Measurements from ENCODE around the gene BPNT1.
"Not testable (repeated sequence)": the region's sequence is repeated elsewhere in the genome, so short reads cannot be mapped to it uniquely, and the experiment has no call there.

BPNT1 gene

DNA sequence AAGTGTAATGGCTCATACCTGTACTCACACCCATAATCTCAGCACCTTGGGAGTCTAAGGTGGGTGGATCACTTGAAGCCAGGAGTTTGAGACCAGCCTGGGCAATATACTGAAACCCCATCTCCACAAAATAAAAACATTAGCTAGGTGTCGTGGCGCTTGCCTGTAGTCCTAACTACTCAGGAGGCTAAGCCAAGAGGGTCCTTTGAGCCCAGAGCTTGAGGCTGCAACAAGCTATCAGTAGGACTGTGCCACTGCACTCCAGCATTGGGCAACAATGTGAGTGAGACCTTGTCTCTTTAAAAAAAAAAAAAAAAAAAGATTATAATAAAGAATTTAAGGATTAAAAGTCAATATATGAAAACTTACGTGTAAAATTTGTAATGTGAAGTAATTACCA is 11.7 kb downstream of the BPNT1 start:
- no peak for DNase-seq (ENCODE audit: low read depth in 2 of 2)

DNA sequence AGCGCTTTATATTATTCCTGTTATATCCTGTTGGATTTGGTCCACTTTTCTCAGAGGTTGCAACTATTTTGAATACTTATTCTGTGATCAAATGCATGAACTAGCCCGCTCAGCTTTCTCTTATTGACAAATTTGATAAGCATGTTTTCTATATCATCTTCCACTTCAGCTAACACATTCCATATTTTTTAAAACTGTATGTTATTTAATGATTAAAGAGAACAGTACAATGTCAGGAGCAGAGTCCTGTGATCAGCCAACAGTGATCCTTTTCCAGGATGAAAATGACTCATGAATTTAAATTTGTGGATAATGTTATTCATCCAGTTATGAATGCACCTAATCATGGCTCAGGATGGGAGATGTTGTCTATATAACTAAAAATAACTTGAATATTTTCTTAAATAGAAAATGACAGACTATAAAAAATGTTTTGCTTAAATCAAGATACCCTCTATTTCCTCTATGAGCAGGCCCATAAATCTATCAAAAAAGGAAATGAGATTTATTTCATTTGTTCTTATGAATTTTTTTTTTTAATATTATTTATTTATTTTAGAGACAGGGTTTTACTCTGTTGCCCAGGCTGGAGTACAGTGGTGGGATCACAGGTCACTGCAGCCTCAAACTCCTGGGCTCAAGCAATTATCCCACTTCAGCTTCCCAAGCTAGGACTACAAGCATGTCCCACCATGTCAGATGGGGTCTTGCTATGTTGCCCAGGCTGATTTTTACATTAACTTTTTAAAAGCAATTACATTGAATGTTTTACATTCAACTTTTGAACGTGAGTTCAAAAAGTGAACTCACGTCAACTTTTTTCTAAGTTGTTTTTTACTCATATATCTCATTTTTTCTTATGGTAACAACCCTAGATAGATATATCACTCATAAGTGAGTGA is 12.5 kb downstream of the BPNT1 start:
- no peak for DNase-seq (ENCODE audit: low read depth in 2 of 2)

DNA sequence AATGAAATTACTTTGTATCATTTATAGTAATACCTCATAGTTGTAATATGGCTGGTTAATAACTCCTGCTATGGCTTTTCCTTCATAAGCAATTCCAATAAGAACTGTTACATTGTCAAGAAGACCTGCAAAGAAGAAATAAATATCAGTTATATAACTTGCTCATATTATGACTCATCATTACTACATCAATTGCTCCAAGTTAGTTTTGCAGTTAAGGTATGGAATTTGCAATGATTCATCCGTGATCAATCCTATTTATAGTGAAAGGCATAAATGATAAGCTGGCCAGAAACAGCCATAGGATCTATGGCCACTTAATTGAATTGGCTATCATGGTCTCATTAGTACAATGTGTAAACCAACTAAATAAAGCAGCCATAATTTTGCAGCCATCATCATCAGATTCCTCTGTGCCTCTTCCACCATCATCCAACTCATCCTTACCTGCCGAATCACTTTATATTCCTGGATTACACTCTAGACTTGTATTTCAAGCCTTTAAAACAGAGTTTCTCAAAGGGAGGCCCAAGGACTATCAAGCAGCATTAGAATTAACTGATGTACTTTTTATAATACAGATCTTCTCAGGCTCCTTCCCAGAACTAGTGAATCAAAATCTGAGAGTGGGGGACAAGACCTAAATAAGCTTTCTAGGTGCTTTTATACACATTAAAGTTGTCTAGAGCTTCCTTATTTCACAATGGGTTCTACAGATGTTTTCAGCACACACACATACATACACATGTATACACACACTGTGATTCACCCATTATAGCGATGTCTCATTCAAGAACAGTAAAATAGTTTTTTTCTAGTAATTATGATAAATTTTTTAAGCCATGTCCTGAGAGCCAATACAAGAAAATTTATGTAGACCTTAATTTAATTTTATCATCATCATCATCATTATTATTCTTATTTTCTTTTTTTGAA is 22.1 kb downstream of the BPNT1 start:
- DNase-seq (ENCODE audit: low read depth in 2 of 2): no peak

DNA sequence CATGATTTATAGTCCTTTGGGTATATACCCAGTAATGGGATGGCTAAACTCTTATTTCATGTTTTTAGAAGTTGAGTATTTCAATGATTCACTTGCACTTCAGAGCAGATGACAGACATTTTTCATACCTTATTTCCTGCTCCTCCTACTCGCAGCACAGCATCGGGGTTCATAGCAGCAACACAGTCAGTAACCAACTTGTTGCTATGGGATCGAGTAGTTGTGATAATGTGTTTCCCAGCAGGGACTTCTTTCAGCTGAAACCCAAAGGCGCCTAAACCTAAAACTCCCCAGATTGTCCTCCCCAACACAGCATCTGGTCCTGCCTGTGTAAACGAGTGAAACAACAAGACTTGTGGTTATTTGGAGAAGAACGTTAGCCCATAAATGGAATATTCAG is 27.0 kb downstream of the BPNT1 start:
- DNase-seq (ENCODE audit: low read depth in 2 of 2): no peak

DNA sequence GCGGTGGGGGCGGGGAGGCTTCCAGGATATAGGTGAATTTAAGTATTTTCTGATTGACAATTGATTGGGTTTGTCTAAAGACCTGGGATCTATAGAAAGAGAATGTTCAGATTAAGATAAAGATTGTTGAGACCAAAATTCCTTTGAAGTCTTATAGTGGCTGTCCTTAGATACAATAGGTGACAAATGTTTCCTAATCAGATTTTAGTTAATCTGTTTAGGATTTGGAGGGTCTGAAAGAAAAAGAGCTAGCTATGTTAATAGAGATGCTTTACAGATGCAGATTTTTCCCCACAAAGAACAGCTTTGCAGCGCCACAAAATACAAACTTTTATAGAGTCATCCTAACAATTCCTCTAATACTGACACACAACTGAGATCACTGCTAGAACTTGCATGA is 28.7 kb downstream of the BPNT1 start:
- DNase-seq (ENCODE audit: low read depth in 2 of 2): no peak

DNA sequence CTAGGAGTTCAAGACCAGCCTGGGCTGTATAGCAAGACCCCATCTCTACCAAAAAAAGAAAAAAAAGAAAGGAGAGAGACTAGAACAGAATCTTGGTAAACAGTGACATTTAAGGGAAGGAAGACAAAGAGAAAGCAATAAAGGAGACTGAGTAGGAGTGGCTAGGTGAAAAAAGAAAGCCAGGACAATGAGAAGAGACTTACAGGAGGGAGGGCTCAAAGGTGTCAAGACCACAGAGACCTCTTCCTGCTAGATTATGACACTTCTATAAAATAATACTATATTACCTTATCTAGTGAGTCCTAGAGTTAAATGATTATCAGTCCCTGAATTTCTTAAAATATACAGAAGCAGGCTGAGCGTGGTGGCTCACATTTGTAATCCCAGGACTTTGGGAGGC is 33.2 kb downstream of the BPNT1 start:
- DNase-seq (ENCODE audit: low read depth in 2 of 2): no peak

DNA sequence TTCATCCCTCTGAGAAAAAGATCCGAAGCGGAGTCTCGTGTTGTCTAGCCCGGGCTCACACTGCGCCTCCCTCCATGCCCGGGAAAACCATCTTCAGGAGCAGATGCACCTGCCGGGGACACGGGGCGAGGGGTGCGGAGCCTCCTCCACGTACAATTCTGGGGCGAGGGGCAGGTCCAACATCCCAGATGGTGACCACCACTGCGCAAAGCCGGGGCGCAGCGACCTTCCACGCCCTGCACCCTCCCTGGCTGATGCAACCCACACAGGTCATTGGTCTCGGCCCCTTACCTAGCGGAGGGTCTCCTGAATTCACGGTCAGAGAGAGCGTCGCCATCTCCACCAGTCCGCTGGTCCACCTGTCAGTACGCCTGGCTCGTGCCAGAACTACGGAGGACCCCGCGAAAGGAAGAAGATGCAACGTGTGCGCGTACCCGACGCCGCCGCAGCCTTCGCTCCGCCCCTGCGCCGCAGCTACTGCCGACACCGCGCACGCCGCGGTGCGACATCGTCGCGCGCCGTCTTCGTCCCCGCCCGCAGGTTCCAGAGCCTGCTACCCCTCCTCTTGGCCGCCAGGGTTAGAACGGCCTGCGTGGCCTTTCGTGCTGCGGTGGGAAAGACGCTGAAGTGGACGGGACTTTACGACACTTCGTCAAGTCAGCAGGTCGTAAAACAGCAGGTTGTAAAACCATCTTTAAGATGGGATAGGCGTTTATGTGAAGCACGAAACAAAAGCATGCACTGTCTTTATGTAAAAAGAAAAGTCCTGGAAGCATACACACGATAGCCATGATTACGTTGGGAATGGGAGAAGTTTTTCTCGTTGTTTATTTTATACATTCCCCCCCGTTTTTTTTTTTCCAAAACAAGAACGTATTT is 43.3 kb downstream of the BPNT1 start, which contains the start of gene EPRS1:
Gene EPRS1, minus strand, starts transcription at position 454 of the 879 bp plus-strand sequence. Its CDS starts 117 bp downstream, at position 337.
- peak; percentile 82 to 89 for DNase-seq (ENCODE audit: low read depth in 2 of 2)

DNA sequence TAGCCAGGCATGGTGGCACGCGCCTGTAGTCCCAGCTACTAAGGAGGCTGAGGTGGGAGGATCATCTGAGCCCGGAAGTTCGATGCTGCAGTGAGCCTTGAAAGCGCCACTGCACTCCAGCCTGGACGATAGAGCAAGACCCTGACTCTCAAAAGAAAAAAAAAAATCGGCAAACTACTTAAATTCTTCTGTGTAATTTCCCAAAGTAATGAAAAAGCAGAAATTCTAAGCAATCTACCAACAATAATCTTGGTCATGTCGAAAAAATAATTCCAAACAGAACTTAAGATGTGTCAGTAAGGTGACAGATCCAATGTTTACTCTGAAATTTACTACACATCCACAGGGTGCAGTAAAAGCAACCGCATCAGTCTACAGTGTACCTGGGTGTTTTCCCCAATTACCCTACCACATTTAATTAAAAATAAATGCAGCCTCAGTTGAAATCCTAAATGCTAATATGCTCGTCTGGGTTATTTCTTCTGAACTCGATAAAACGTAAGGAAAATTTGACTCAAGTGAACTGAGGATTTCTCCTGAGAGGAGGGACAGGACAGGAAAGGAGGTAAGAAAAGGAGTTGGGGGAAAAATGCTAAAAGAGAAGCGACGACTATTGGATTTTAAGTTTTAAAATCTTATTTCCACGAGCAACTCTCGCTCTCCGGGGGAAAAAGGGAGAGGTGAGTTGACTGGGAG is 44.1 kb downstream of the BPNT1 start:
- DNase-seq (ENCODE audit: low read depth in 2 of 2): peak in 1 of 2 donors; percentile 4

DNA sequence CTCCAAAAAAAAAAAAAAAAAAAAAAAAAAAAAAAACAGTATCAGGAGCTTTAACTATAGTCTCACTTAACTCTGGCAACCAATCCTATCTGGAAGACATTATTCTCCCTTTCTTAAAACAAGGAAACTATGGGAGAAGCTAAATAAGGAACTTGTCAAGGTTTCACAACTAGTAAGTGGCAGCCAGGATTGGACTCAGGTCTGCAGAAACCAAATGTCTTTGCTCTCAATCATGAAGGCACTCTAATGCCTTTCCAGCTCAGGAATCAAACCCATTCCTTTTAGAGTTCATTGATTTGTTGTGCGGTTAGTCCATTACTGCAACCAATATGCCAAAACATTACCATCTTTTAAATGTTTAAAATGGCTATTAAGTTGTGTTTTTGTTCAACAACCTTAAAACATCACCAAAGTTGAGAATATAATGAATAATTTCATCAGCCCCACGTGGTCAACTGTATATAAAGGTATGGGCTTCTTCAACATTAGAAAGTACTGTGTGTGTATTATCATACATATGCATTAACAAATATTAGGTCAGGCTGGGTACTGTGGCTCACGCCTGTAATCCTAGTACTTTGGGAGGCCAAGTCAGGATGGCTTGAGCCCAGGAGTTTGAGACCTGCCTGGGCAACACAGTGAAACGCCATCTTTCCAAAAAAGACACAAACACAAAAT is 44.8 kb downstream of the BPNT1 start:
- DNase-seq (ENCODE audit: low read depth in 2 of 2): no peak

DNA sequence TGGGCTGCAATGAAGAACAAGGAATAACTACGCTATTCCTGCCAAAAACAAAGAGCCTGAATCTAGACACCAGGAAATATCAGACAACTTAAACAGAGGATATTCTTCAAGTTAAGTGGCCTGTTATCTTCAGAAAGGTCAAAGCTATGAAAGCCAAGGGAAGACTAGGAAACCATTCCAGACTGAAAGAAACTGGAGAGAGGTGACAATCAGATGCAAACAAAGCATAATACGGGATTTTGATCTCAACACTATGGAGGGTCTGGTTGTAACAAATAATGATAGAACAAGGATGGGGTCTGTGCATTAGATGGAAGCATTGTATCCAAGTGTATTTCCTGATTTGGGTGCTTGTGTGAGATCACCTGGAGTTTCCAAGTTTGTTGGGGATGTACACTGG is 45.9 kb downstream of the BPNT1 start:
- no peak for DNase-seq (ENCODE audit: low read depth in 2 of 2)

DNA sequence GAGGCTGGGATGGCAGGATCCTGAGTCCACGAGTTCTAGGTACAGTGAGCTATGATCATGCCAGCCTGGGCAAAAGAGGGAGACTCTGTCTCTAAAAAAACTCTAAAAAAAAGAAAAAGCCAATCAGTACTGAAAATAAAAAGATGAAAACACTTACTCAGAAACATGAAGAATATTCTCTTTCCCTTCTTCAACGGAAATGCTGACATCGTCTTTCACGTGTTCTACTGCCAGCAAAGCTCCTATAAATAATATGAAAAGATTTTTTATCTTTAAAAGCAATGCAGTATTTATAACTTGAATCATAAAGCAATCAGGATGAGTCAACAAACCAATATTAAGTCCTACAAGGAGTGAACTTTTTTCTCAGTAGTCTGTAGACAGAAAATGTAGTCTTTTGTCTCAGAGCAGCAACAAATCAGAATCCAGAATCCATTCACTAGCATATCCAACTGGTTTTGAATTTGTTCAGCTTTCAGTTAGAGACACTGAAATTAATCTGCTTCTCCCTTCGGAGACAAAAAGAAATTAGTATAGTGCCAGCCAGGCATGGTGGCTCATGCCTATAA is 49.5 kb downstream of the BPNT1 start:
- no peak for DNase-seq (ENCODE audit: low read depth in 2 of 2)

DNA sequence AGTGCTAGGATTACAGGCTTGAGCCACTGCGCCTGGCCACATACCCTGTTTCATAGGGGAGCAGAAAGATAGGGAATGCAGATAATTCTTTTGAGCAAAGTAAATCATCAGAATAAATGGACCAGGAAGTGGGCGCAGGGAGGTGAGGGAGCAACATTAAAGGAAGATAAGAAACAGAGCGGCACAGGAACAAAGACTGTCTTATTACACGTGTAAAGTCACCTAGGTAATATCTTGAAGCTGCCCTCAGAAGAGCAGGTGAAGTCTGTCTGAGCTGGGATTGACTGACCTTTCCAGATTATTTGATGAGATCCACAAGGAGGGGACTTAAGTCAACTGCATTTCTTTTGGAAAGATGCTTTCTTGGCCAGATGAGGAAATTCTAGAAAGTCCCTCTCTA is 50.9 kb downstream of the BPNT1 start:
- no peak for DNase-seq (ENCODE audit: low read depth in 2 of 2)

DNA sequence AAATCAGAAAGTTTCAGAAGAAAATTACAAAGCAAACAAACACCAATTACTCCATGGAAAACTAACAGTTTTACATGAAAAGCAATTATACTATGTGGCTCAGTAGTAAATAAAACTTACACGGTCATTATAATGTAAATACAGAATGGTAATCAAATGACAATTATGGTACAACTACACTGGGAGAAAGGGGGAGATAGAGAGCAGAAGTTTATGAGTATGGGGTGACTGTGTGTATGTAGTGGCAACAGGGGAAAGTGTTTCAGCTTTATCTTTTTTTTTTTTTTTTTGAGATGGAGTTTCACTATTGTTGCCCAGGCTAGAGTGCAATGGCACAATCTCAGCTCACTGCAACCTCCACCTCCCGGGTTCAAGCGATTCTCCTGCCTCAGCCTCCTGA is 51.8 kb downstream of the BPNT1 start:
- DNase-seq (ENCODE audit: low read depth in 2 of 2): not testable (repeated sequence)

DNA sequence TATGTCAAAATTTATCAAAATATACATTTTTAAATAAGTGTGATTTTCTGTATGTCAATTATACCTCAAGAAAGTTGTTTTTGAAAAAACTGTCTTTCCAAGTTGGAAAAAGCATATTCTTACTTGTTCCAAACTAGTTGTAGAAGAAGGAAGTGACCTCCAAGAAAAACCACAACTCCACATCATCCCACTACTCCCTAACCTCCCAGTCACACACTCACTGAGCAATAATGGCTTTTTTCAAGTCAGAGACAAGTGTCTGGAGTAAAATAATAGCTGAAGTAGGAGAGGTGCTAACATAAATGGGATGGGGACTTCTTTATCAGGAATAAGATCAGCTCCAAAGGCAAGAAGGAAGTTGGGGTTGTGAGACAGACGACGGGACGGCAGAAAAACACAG is 56.7 kb downstream of the BPNT1 start:
- no peak for DNase-seq (ENCODE audit: low read depth in 2 of 2)

DNA sequence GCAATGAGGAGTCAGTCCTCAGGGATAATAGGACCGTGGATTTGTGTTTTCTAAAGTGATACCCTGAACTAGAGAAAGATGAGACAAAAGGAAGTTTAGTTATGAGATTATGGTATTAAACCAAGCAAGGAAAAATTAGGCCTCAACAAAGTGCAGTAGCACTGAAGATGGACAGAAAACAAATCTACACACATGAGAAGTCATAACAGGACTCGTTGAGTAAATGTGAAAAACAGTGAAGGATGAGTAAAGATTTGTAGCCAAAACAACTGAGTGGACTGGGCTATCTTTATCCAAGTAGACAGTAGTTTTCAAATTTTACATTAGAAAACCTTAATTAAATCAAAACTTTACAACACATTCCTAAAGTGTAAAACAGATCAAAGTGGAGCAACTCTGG is 58.3 kb downstream of the BPNT1 start:
- no peak for DNase-seq (ENCODE audit: low read depth in 2 of 2)

DNA sequence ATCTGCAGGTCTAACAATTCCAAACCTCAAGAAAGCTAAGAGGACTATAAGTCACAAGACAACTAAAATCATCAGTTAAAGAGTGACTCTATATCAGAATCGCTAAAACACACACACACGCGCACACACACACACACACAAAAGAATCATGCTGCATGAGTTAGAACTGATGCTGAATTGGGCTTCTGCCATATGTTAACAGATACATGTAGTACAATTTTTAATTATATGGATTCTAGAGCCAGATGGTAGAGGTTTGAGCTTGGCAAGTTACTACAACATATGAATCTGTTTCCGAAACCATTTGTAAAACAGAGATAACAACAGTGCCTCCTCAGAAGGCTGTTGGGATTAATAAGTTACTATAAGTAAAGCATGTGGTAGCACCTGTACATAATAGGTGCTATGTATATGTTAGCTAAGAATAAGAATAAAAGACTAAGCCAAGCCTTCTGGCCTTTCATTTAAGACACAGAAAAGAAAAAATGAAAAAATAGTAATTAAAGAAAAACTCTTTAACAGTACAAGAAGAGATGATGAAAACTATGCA is 61.2 kb downstream of the BPNT1 start:
- DNase-seq (ENCODE audit: low read depth in 2 of 2): no peak

DNA sequence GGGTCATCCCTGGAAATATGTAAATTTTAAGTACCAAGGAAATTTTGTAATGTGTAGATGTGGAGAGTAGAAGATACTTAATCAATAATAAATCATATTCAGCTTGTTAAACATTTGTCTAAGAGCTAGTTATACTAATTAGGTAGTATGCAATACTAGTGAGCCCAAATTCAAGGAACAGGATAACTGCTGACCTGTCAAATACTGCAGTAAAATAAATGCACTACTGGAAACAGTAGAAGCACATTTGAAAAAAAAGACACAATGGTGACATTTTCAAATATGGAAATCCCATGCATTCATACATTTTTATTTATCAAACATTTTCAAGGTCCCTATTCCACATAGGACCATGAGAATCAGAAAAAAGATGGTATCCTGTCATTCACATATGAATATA is 70.5 kb downstream of the BPNT1 start:
- no peak for DNase-seq (ENCODE audit: low read depth in 2 of 2)

DNA sequence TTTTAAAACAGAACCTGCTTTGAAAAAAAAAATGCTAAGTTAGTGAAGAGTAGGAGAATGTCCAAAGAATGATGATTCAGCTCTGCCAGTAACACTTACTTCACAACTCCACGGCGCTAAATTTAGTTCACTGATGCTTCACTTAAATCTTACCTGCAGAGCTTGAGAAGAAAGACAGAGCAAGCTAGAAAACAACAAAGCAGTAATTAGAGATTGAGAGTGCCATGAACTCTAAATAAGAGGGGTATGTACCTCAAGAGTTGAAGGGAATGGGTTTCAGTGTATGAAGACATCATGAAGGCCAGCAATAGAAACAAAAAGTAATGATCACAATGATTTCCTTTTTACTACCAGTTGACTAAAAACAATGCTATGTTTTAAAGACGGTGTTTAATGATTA is 76.1 kb downstream of the BPNT1 start:
- no peak for DNase-seq (ENCODE audit: low read depth in 2 of 2)

DNA sequence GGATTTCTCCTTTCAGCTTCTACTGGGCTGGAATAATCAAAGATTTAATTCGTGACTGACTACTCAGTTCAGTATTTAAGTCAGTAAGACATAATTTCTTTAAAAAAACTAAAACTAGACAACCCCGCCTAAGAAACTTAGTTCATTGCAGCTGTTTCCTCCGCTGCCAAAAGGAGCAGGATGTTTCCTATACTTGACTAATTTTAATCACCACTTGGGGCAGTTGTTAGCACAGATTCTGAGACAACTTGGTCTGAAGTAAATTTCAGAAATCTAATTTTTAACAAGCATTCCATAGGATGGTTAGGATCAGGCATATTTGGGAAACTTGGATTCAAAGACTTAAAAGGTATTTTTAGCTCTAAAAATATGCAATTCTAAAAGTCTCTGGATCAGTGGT is 77.3 kb downstream of the BPNT1 start:
- no peak for DNase-seq (ENCODE audit: low read depth in 2 of 2)

DNA sequence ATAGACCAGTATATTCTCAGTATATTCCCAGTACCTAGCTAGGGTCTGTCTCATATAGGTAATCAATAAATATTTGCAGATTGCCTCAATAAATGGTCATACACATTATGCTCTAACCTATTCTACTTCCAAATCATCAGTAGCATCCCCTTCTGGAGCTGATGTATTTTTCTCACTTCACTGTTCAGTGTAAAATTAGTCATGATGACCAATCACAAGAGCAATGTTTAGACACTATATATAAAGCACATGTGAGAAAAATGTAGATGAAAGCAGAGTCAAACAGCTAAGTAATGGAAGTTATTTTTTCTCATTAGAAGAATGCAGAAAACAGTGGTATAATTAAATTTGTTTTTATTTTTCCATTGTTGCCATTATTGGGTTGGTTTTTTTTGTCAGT is 78.0 kb downstream of the BPNT1 start:
- DNase-seq (ENCODE audit: low read depth in 2 of 2): no peak
